Activated B cell treated with CpG ODN at 0.5 μM for 24 hours (primary cell): ENCODE data around the gene DKK3. TPM values are rescaled to one million over a fixed set of nuclear protein-coding genes. Genes with fewer than 3 reads are reported as not detected.

Experiments
- ATAC-seq: fragments of 200-7000 bp; cut with Tn5 transposase; one replicate; pipeline ENCODE4 v1.10.0; 2021; ENCODE audit warnings: low read depth, mild to moderate bottlenecking, moderate library complexity
- CTCF ChIA-PET: fragments of 350-600 bp; sonication (Branson Sonifier 250); formaldehyde crosslinking; loops from one replicate; lab custom pipeline; 2021; ENCODE audit warnings: antibody characterized with exemption; lab: Charles Lee
- POLR2A ChIA-PET: fragments of 350-600 bp; sonication (Branson Sonifier 250); formaldehyde crosslinking; loops from one replicate; lab custom pipeline; 2021; ENCODE audit warnings: antibody characterized with exemption; lab: Charles Lee
- DNase-seq: peaks from one replicate; pipeline ENCODE4 v3.0.0; 2022
- H3K27ac Mint-ChIP-seq: one replicate; pipeline ENCODE4 v1.8.0; 2020; ENCODE audit warnings: mixed read lengths
- H3K27me3 Mint-ChIP-seq: one replicate; pipeline ENCODE4 v1.8.0; 2021; ENCODE audit warnings: mixed read lengths
- H3K36me3 Mint-ChIP-seq: one replicate; pipeline ENCODE4 v1.8.0; 2021; ENCODE audit warnings: low read depth, mixed read lengths
- H3K4me1 Mint-ChIP-seq: one replicate; pipeline ENCODE4 v1.8.0; 2021; ENCODE audit warnings: mixed read lengths
- H3K4me3 Mint-ChIP-seq: one replicate; pipeline ENCODE4 v1.8.0; 2020; ENCODE audit warnings: mild to moderate bottlenecking, mixed read lengths
- H3K9me3 Mint-ChIP-seq: one replicate; pipeline ENCODE4 v1.8.0; 2020; ENCODE audit warnings: mixed read lengths
- intact Hi-C: fragments of 100-400 bp; cut with micrococcal nuclease; formaldehyde crosslinking; loops from one replicate; pipeline ENCODE4 v1.15.1; 2024
- total RNA-seq: library from RNA; stranded (reverse); gene quantifications from 2 replicates; pipeline ENCODE4 v1.2.3, GENCODE V29; 2022
- TF ChIP-seq, protein P1 (sequence below): fragments of 200-600 bp; IDR thresholded peaks from one replicate; pipeline ENCODE4 v1.8.0; 2022; ENCODE audit warnings: antibody characterized with exemption, mild to moderate bottlenecking

The DKK3 gene
- total RNA-seq, 1 donor from 2014 or later, result not detected

DNA sequence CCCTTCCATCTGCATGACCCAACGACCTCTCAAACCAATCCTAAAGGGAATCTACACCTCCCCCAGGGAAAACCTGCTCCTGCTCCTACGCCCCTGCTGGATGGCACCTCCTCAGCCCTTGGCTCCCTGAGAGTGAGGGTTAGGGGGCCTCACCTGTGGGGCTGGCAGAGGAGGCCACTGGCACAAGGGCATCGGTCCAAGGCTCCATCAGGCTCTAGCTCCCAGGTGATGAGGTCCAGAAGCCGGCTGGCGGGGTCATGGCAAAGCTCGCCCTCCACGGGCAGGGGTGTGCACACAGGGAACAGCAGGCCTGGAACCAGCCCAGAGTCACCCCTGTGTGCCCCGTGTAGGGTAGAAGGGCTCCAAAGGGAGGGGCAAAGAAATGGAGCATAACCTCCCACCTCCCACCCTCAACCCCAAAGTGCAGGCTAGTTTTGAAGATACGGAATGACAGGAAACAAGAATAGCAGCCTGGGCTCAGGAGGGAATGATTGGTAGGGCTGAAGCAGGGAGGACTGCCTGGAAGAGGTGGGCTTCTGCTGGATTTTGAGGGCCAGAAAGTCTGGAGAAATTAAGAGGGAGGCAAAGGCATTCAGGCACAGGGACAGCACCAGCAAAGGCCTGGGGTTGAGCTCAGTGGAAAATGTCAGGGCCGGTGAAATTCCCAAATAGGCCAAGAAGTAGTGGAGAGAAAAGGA, 42.6 kb downstream of the DKK3 start:
- TF ChIP-seq, protein P1, sequence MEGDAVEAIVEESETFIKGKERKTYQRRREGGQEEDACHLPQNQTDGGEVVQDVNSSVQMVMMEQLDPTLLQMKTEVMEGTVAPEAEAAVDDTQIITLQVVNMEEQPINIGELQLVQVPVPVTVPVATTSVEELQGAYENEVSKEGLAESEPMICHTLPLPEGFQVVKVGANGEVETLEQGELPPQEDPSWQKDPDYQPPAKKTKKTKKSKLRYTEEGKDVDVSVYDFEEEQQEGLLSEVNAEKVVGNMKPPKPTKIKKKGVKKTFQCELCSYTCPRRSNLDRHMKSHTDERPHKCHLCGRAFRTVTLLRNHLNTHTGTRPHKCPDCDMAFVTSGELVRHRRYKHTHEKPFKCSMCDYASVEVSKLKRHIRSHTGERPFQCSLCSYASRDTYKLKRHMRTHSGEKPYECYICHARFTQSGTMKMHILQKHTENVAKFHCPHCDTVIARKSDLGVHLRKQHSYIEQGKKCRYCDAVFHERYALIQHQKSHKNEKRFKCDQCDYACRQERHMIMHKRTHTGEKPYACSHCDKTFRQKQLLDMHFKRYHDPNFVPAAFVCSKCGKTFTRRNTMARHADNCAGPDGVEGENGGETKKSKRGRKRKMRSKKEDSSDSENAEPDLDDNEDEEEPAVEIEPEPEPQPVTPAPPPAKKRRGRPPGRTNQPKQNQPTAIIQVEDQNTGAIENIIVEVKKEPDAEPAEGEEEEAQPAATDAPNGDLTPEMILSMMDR, result no peak
- H3K4me1 Mint-ChIP-seq, result peaks cover under 1% of the 10 kb centered on the region
- DNase-seq, result no peak
- peaks cover 11% of the 10 kb centered on the region for H3K27me3 Mint-ChIP-seq
- H3K9me3 Mint-ChIP-seq, result no peaks in the 10 kb centered on the region
- no peaks in the 10 kb centered on the region for H3K36me3 Mint-ChIP-seq
- ChIA-PET CTCF (interaction anchor here (2.0 kb wide), 1 partner anchor 166 kb away, joined by 10 read pairs; no protein-coding TSS in a partner anchor), POLR2A (no interaction called here)
- H3K27ac Mint-ChIP-seq, result no peak overlapping the region
- intact Hi-C loops, result loop anchor here (2.0 kb wide), 1 partner anchor 167 kb away; no protein-coding TSS in a partner anchor
- no peak for ATAC-seq
- H3K4me3 Mint-ChIP-seq, result no peak overlapping the region

GRCh38 chr11:11965192-11965591, 43.2 kb downstream of the DKK3 start:
- ChIA-PET POLR2A (no interaction called here), CTCF (no interaction called here)
- Mint-ChIP-seq H3K27ac (no peak overlapping the region), H3K4me1 (peaks cover 7% of the 10 kb centered on the region), H3K4me3 (no peak overlapping the region), H3K27me3 (peaks cover 11% of the 10 kb centered on the region), H3K36me3 (no peaks in the 10 kb centered on the region), H3K9me3 (no peaks in the 10 kb centered on the region)
- DNase-seq (no peak), ATAC-seq (no peak)
- TF ChIP-seq, protein P1, result no peak
- intact Hi-C loops, result no loop called here

- ChIA-PET CTCF (no interaction called here), POLR2A (no interaction called here)
- Mint-ChIP-seq H3K9me3 (no peaks in the 10 kb centered on the region), H3K27ac (no peak overlapping the region), H3K4me1 (peaks cover 7% of the 10 kb centered on the region), H3K4me3 (no peak overlapping the region), H3K27me3 (peaks cover 11% of the 10 kb centered on the region), H3K36me3 (no peaks in the 10 kb centered on the region)
- intact Hi-C loops, result no loop called here
- TF ChIP-seq, protein P1, result no peak
- ATAC-seq (no peak), DNase-seq (no peak)
Observed at GRCh38 chr11:11964774-11965150, 43.7 kb downstream of the DKK3 start.

GRCh38 chr11:11963842-11964773, 44.3 kb downstream of the DKK3 start:
- ChIA-PET CTCF (no interaction called here), POLR2A (no interaction called here)
- H3K36me3 Mint-ChIP-seq, result no peaks in the 10 kb centered on the region
- DNase-seq, result no peak
- H3K4me1 Mint-ChIP-seq, result peaks cover 7% of the 10 kb centered on the region
- TF ChIP-seq, protein P1, result no peak
- H3K4me3 Mint-ChIP-seq, result no peak overlapping the region
- peaks cover 11% of the 10 kb centered on the region for H3K27me3 Mint-ChIP-seq
- no peak for ATAC-seq
- no peak overlapping the region for H3K27ac Mint-ChIP-seq
- intact Hi-C loops, result no loop called here
- no peaks in the 10 kb centered on the region for H3K9me3 Mint-ChIP-seq

DNA sequence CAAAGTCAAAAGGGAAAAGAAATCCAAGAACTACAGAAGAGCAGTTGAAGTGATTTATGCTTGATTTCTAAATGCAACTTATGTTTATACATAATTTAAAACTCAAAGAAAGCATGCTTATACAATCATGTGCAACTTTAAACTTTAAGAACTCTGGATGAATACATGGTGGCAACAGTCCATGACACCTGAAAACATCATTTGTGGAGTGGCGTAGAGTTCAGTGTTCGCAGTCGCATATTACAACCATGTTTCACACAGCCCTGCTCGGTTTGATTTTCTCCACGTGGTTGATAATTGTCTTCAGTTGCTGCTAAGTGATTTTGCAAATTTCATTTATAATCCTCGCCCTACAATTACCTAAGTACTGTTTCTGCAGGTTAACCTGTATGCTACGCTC, 45.4 kb downstream of the DKK3 start:
- peaks cover 3% of the 10 kb centered on the region for H3K36me3 Mint-ChIP-seq
- TF ChIP-seq, protein P1, result no peak
- H3K27ac Mint-ChIP-seq, result no peak overlapping the region
- no peaks in the 10 kb centered on the region for H3K9me3 Mint-ChIP-seq
- ChIA-PET CTCF (no interaction called here), POLR2A (no interaction called here)
- no peak overlapping the region for H3K4me3 Mint-ChIP-seq
- ATAC-seq (no peak), DNase-seq (no peak)
- peaks cover 8% of the 10 kb centered on the region for H3K27me3 Mint-ChIP-seq
- intact Hi-C loops, result no loop called here
- peaks cover 7% of the 10 kb centered on the region for H3K4me1 Mint-ChIP-seq
